ENCODE data around the gene SNRNP48. TPM values are rescaled to one million over a fixed set of nuclear protein-coding genes. Genes with fewer than 3 reads are reported as not detected.

Gene SNRNP48
- total RNA-seq, 2 experiments from 2014 or later: 14.3 to 15.1 TPM

DNA sequence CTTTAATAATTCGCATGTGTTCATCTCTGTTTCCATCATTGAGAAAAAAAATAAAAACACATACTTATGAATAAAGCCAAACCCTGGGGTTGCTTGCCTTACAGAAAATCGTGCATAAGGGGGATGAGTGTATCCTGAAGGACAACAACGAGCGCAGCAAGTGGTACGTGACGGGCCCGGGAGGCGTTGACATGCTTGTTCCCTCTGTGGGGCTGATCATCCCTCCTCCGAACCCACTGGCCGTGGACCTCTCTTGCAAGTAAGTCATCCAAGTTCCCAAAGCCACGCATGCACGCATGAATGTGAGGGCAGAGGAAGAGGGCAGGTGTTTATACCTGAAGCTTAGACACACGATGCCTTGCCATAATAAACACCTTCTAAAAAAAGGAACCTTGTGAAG, 20.9 kb upstream of the SNRNP48 start:
- no peaks in the 10 kb centered on the region for H3K4me1 Mint-ChIP-seq
- H3K27me3 Mint-ChIP-seq: peaks cover 49% of the 10 kb centered on the region
- CTCF ChIA-PET: no interaction called here
- DNase-seq (no peak), ATAC-seq (no peak)
- H3K9me3 Mint-ChIP-seq (ENCODE audit: low read depth): no peaks in the 10 kb centered on the region
- no peak overlapping the region for H3K4me3 Mint-ChIP-seq
- H3K27ac Mint-ChIP-seq: no peak overlapping the region
- no peaks in the 10 kb centered on the region for H3K36me3 Mint-ChIP-seq

DNA sequence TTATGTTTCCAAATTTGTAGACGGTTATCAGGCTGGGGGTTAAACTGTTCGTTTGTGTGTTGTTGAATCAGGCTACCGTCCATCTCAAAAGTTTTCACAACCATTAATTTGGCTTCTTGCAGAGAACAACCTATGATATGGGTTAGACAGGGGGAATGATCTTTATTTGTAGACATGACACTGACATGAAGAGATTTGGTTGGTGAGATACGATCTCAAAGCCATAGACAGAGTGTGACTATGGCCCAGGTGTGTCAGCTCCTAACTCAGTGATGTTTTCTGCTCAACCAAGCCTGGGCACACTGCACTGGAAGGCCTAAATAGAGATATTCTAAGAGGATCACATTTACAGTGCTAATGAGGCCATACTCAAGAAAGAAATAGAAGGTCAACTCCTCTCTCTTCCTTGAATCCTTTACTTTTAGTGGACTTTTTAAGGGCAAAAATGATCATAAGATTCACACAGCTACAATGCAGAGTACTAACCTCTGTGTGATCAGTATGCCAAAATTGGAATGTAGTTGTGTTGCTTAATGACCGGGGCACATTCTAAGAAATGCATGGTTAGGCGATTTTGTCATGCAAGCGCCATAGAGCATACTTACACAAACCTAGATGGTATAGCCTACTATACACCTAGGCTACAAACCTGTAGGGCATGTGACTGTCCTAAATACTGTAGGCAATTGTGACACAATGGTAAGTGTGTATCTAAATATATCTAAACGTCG, 17.6 kb upstream of the SNRNP48 start:
- CTCF ChIA-PET: interaction anchor here (0.6 kb wide), 1 partner anchor 454 kb away, joined by 5 read pairs; no protein-coding TSS in a partner anchor
- Mint-ChIP-seq H3K36me3 (no peaks in the 10 kb centered on the region), H3K4me1 (no peaks in the 10 kb centered on the region), H3K27me3 (peaks cover 64% of the 10 kb centered on the region), H3K4me3 (no peak overlapping the region), H3K9me3 (ENCODE audit: low read depth) (no peaks in the 10 kb centered on the region), H3K27ac (no peak overlapping the region)
- no peak for ATAC-seq
- no peak for DNase-seq

DNA sequence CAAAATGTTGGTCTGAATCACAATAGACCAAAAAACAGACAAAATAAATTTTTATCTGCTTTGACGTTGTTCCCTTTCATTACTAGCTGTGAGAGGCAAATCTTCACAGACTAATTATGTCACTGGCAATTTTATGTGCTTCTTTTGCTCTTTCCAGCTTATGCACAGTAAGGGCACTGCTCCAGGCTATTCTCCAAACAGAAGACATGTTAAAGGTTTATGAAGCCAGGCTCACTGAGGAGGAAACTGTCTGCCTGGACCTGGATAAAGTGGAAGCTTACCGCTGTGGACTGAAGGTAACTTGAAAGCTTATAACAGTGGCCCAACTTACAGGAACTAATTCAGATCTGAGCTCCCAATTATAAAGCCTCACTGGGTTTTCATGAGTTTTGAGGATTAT, 15.5 kb upstream of the SNRNP48 start:
- Mint-ChIP-seq H3K27me3 (peaks cover 56% of the 10 kb centered on the region), H3K36me3 (no peaks in the 10 kb centered on the region), H3K4me3 (no peak overlapping the region), H3K4me1 (no peaks in the 10 kb centered on the region), H3K27ac (no peak overlapping the region), H3K9me3 (ENCODE audit: low read depth) (no peaks in the 10 kb centered on the region)
- CTCF ChIA-PET: no interaction called here
- no peak for DNase-seq
- no peak for ATAC-seq

DNA sequence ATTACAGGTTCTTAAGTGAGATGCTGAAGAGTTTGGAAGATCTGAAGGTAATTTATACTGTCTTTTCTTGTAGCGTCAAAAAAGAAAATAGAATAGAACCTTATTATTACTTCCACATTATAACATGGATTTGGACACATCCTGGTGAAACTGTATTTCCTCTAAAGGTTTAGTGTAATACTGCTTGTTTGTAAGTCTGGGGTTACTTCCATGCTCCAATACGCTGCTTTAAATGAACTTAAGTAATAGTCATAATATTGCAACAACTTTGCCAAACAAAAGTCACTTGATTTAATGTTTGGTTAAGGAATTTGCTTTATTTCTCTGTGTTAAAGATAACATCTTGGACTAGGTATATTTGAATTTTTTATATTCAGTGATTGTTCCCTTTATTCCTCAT, 11.5 kb upstream of the SNRNP48 start:
- no peak overlapping the region for H3K4me3 Mint-ChIP-seq
- H3K9me3 Mint-ChIP-seq (ENCODE audit: low read depth): no peaks in the 10 kb centered on the region
- no peaks in the 10 kb centered on the region for H3K36me3 Mint-ChIP-seq
- H3K4me1 Mint-ChIP-seq: no peaks in the 10 kb centered on the region
- CTCF ChIA-PET: interaction anchor here (2.6 kb wide), 1 partner anchor 11 kb away, joined by 8 read pairs; the partner anchor contains the start of gene SNRNP48
- ATAC-seq (no peak), DNase-seq (no peak)
- no peak overlapping the region for H3K27ac Mint-ChIP-seq
- H3K27me3 Mint-ChIP-seq: peaks cover 39% of the 10 kb centered on the region

DNA sequence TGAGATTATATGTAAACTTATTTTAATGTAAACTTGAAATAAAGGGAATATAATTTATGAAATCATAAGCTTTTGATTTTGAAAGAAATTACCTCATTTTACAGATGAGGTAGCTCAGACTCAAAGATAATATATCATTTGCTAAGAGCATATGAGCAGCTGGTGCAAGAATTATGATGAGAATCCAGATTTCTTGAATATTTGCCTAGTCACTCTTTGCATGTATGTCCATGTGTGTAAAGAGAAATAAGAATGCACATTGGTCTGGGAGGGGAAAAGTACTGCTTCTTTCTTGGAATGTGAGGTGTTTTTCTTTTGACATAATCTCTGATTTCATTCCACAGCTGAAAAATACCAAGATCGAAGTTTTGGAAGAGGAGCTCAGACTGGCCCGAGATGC, 11.1 kb upstream of the SNRNP48 start:
- Mint-ChIP-seq H3K9me3 (ENCODE audit: low read depth) (no peaks in the 10 kb centered on the region), H3K4me3 (no peak overlapping the region), H3K36me3 (no peaks in the 10 kb centered on the region), H3K27me3 (peaks cover 37% of the 10 kb centered on the region), H3K27ac (no peak overlapping the region), H3K4me1 (no peaks in the 10 kb centered on the region)
- CTCF ChIA-PET: interaction anchor here (2.6 kb wide), 1 partner anchor 11 kb away, joined by 8 read pairs; the partner anchor contains the start of gene SNRNP48
- DNase-seq (no peak), ATAC-seq (no peak)

DNA sequence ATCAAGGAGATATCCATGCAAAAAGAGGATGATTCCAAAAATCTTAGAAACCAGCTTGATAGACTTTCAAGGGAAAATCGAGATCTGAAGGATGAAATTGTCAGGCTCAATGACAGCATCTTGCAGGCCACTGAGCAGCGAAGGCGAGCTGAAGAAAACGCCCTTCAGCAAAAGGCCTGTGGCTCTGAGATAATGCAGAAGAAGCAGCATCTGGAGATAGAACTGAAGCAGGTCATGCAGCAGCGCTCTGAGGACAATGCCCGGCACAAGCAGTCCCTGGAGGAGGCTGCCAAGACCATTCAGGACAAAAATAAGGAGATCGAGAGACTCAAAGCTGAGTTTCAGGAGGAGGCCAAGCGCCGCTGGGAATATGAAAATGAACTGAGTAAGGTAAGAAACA, 10.1 kb upstream of the SNRNP48 start:
- Mint-ChIP-seq H3K27me3 (peaks cover 29% of the 10 kb centered on the region), H3K4me1 (no peaks in the 10 kb centered on the region), H3K9me3 (ENCODE audit: low read depth) (no peaks in the 10 kb centered on the region), H3K4me3 (no peak overlapping the region), H3K27ac (no peak overlapping the region), H3K36me3 (no peaks in the 10 kb centered on the region)
- ATAC-seq (no peak), DNase-seq (no peak)
- CTCF ChIA-PET: interaction anchor here (2.6 kb wide), 1 partner anchor 10 kb away, joined by 8 read pairs; the partner anchor contains the start of gene SNRNP48

DNA sequence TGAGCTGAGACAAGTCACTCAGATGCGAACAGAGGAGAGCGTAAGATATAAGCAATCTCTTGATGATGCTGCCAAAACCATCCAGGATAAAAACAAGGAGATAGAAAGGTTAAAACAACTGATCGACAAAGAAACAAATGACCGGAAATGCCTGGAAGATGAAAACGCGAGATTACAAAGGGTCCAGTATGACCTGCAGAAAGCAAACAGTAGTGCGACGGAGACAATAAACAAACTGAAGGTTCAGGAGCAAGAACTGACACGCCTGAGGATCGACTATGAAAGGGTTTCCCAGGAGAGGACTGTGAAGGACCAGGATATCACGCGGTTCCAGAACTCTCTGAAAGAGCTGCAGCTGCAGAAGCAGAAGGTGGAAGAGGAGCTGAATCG, 9.5 kb upstream of the SNRNP48 start:
- CTCF ChIA-PET: interaction anchor here (2.6 kb wide), 1 partner anchor 9 kb away, joined by 8 read pairs; the partner anchor contains the start of gene SNRNP48
- ATAC-seq (no peak), DNase-seq (no peak)
- no peak overlapping the region for H3K27ac Mint-ChIP-seq
- H3K4me1 Mint-ChIP-seq: no peaks in the 10 kb centered on the region
- H3K36me3 Mint-ChIP-seq: no peaks in the 10 kb centered on the region
- H3K9me3 Mint-ChIP-seq (ENCODE audit: low read depth): no peaks in the 10 kb centered on the region
- H3K4me3 Mint-ChIP-seq: no peak overlapping the region
- peaks cover 23% of the 10 kb centered on the region for H3K27me3 Mint-ChIP-seq

DNA sequence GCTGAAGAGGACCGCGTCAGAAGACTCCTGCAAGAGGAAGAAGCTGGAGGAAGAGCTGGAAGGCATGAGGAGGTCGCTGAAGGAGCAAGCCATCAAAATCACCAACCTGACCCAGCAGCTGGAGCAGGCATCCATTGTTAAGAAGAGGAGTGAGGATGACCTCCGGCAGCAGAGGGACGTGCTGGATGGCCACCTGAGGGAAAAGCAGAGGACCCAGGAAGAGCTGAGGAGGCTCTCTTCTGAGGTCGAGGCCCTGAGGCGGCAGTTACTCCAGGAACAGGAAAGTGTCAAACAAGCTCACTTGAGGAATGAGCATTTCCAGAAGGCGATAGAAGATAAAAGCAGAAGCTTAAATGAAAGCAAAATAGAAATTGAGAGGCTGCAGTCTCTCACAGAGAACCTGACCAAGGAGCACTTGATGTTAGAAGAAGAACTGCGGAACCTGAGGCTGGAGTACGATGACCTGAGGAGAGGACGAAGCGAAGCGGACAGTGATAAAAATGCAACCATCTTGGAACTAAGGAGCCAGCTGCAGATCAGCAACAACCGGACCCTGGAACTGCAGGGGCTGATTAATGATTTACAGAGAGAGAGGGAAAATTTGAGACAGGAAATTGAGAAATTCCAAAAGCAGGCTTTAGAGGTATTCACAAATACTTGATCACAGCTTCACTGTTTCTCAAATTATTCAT, 8.9 kb upstream of the SNRNP48 start:
- no peaks in the 10 kb centered on the region for H3K36me3 Mint-ChIP-seq

DNA sequence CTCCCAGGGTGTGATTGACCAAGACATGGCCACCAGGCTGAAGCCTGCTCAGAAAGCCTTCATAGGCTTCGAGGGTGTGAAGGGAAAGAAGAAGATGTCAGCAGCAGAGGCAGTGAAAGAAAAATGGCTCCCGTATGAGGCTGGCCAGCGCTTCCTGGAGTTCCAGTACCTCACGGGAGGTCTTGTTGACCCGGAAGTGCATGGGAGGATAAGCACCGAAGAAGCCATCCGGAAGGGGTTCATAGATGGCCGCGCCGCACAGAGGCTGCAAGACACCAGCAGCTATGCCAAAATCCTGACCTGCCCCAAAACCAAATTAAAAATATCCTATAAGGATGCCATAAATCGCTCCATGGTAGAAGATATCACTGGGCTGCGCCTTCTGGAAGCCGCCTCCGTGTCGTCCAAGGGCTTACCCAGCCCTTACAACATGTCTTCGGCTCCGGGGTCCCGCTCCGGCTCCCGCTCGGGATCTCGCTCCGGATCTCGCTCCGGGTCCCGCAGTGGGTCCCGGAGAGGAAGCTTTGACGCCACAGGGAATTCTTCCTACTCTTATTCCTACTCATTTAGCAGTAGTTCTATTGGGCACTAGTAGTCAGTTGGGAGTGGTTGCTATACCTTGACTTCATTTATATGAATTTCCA, 4.6 kb upstream of the SNRNP48 start:
- CTCF ChIA-PET: interaction anchor here (0.8 kb wide), 1 partner anchor 10 kb away, joined by 3 read pairs; no protein-coding TSS in a partner anchor
- peaks cover 1% of the 10 kb centered on the region for H3K36me3 Mint-ChIP-seq
- H3K27me3 Mint-ChIP-seq: peaks cover 4% of the 10 kb centered on the region
- H3K4me3 Mint-ChIP-seq: no peak overlapping the region
- peaks cover 8% of the 10 kb centered on the region for H3K4me1 Mint-ChIP-seq
- DNase-seq: no peak
- H3K27ac Mint-ChIP-seq: no peak overlapping the region
- no peaks in the 10 kb centered on the region for H3K9me3 Mint-ChIP-seq (ENCODE audit: low read depth)
- no peak for ATAC-seq

More for the DNA sequence above, 8.9 kb upstream of the SNRNP48 start:
- Mint-ChIP-seq H3K4me3 (no peak overlapping the region), H3K4me1 (no peaks in the 10 kb centered on the region), H3K9me3 (ENCODE audit: low read depth) (no peaks in the 10 kb centered on the region), H3K27ac (no peak overlapping the region), H3K27me3 (peaks cover 19% of the 10 kb centered on the region)
- CTCF ChIA-PET: interaction anchor here (2.6 kb wide), 1 partner anchor 9 kb away, joined by 8 read pairs; the partner anchor contains the start of gene SNRNP48
- DNase-seq (no peak), ATAC-seq (no peak)

DNA sequence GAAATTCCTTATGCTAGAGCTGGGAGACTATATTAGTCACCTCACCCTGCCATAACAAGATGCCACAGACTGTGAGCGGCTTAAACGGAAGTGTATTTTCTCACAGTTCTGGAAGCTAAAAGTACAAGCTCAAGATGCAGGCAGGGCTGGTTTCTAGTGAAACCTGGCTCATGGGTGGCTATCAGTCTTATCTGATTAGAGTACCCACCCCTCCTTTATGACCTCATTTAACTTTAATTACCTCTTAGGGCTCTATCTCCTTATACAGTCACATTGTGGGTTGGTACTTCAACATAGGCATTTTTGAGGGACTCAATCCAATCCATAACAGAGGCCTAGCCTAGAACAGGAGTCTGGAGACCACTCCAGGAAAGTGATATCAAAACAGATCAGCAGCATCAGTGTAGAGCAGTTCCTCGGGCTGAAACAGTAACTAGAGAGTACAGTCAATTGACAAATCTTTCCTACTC, 2.3 kb upstream of the SNRNP48 start:
- no peak overlapping the region for H3K27ac Mint-ChIP-seq
- H3K4me3 Mint-ChIP-seq: no peak overlapping the region
- CTCF ChIA-PET: no interaction called here

DNA sequence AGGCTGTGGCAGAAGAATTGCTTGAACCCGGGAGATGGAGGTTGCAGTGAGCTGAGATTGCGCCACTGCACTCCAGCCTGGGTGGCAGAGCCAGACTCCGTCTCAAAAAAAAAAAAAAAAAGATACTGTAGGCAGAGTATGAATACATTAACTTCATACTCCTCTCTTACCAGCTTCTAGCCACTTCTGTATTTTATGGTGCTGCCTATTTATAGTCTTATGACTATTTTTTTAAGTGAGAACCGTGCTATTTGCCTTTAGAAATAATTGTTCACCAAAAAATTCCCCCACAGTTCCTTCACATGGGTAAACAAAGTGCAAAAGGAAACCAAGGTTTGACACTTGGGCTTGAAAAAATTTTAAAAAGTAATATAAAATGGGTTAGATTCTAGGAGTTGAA, 1.5 kb upstream of the SNRNP48 start:
- no peak for DNase-seq
- no peak for ATAC-seq
- H3K4me1 Mint-ChIP-seq: peaks cover 33% of the 10 kb centered on the region
- H3K27ac Mint-ChIP-seq: no peak overlapping the region
- no peaks in the 10 kb centered on the region for H3K9me3 Mint-ChIP-seq (ENCODE audit: low read depth)
- no peak overlapping the region for H3K4me3 Mint-ChIP-seq
- H3K27me3 Mint-ChIP-seq: no peaks in the 10 kb centered on the region
- peaks cover 12% of the 10 kb centered on the region for H3K36me3 Mint-ChIP-seq
- CTCF ChIA-PET: no interaction called here

More for the DNA sequence above, 2.3 kb upstream of the SNRNP48 start:
- H3K4me1 Mint-ChIP-seq: peaks cover 27% of the 10 kb centered on the region
- peaks cover 9% of the 10 kb centered on the region for H3K36me3 Mint-ChIP-seq
- ATAC-seq: no peak
- no peaks in the 10 kb centered on the region for H3K27me3 Mint-ChIP-seq
- DNase-seq: no peak
- no peaks in the 10 kb centered on the region for H3K9me3 Mint-ChIP-seq (ENCODE audit: low read depth)

DNA sequence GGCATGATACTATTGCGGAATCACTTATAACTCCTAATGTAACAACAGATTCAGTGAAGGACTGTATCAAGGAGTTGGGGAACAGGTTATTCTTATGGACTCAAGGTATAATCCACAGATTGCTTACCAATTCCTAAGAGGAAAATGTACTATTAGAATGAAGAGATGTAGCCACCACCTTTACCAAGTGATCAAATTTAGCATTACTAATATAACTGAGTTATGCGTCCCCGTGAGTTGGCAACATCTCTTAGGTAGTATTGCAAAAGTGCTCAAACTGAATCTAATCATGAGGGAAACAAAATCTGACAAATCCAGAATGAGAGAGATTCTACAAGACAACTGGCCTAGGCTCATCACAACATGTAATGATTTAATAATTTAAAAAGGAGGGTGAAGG, 777 bp upstream of the SNRNP48 start:
- ATAC-seq (no peak), DNase-seq (no peak)
- H3K4me3 Mint-ChIP-seq: peak overlapping the region; percentile 95
- H3K27me3 Mint-ChIP-seq: no peaks in the 10 kb centered on the region
- CTCF ChIA-PET: interaction anchor here (0.8 to 1.1 kb wide), 4 partner anchors 9 to 164 kb away, joined by 3 to 8 read pairs (median 4); no protein-coding TSS in a partner anchor
- H3K27ac Mint-ChIP-seq: no peak overlapping the region
- H3K36me3 Mint-ChIP-seq: peaks cover 14% of the 10 kb centered on the region
- H3K9me3 Mint-ChIP-seq (ENCODE audit: low read depth): no peaks in the 10 kb centered on the region
- H3K4me1 Mint-ChIP-seq: peaks cover 33% of the 10 kb centered on the region

DNA sequence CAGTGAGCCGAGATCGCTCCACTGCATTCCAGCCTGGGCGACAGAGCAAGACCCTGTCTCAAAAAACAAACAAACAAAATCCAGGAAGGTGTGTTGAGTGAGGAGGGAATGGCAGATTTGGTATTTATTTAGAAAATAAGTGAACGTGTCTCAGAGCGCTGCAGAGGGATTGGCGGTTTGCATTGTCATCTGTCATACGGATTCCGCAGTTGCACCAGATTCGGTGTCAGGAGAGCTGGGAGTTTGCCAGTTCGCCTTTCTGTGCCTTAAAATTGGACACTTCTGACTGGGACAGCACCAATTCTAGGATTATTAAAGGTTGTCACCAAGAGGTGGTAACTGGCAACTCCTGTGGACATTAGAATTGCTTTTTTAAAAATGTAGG, 912 bp downstream of the SNRNP48 start:
- Mint-ChIP-seq H3K36me3 (peaks cover 19% of the 10 kb centered on the region), H3K27ac (peak overlapping the region; percentile 90), H3K27me3 (no peaks in the 10 kb centered on the region), H3K4me1 (peaks cover 33% of the 10 kb centered on the region), H3K4me3 (peak overlapping the region; percentile 95), H3K9me3 (ENCODE audit: low read depth) (no peaks in the 10 kb centered on the region)
- CTCF ChIA-PET: no interaction called here
- no peak for DNase-seq
- ATAC-seq: no peak

Data from activated CD8-positive, alpha-beta memory T cell treated with anti-CD3 and anti-CD28 coated beads, Interleukin-2, amount 10 ng/mL, durations not matched to agents 7 days and 5 days (primary cell).